Bronchial epithelial cell (primary cell): ENCODE measurements around the gene MYO1B. TPM values are rescaled to one million over a fixed set of nuclear protein-coding genes. Genes with fewer than 3 reads are reported as not detected.

ENCODE experiments used
- DNase-seq: peaks from one replicate; pipeline ENCODE4 v3.0.0-alpha.2; 2010; ENCODE audit warnings: low read depth
- FAIRE-seq: peaks from 2 replicates; lab custom pipeline; 2011; peaks lifted over from hg19 to GRCh38; lab: Jason Lieb, UNC
- H3K27me3 ChIP-seq: 2 replicates; pipeline ENCODE4 v1.5.1; 2011; ENCODE audit warnings: low read length; ENCODE audit not compliant: control insufficient read depth, insufficient read depth
- H3K36me3 ChIP-seq: 2 replicates; pipeline ENCODE4 v1.5.1; 2011; ENCODE audit warnings: low read length; ENCODE audit not compliant: control insufficient read depth, insufficient read depth
- H3K4me3 ChIP-seq: 2 replicates; pipeline ENCODE4 v1.5.1; 2011; ENCODE audit warnings: mild to moderate bottlenecking, low read depth, low read length, control low read depth
- total RNA-seq: library from RNA; depleted of rRNA; stranded (reverse); fragments of >200 nt; gene quantifications from 2 replicates; pipeline ENCODE4 v1.2.1, GENCODE V29; 2014
- TF ChIP-seq, protein P1 (sequence below): IDR thresholded peaks from 2 replicates; pipeline ENCODE4 v1.5.1; 2011; ENCODE audit warnings: mild to moderate bottlenecking, moderate library complexity, low read length, control low read depth, inconsistent platforms; ENCODE audit not compliant: insufficient read depth, severe bottlenecking

MYO1B gene
- total RNA-seq, 1 donor from 2014 or later = 247 TPM

DNA sequence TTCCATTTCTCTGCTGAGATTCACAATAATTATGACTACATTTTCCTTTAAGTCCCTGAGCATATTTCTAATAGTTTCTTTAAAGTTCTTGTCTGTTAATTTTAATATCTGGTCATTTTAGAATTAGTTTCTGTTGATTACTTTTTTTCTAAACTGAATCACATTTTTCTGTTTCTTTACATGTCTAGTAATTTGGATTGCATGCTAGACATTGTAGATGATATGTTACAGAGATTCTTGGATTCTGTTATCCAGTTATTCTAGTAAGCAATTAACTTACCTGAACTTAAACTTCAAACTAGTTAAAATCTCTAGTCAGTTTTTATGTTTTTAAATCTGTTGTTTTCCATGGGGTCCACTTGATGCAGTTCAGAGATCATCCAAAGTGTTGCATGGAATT lies 214.0 kb downstream of the MYO1B start:
- no peaks in the 10 kb centered on the region for H3K36me3 ChIP-seq
- TF ChIP-seq, protein P1, sequence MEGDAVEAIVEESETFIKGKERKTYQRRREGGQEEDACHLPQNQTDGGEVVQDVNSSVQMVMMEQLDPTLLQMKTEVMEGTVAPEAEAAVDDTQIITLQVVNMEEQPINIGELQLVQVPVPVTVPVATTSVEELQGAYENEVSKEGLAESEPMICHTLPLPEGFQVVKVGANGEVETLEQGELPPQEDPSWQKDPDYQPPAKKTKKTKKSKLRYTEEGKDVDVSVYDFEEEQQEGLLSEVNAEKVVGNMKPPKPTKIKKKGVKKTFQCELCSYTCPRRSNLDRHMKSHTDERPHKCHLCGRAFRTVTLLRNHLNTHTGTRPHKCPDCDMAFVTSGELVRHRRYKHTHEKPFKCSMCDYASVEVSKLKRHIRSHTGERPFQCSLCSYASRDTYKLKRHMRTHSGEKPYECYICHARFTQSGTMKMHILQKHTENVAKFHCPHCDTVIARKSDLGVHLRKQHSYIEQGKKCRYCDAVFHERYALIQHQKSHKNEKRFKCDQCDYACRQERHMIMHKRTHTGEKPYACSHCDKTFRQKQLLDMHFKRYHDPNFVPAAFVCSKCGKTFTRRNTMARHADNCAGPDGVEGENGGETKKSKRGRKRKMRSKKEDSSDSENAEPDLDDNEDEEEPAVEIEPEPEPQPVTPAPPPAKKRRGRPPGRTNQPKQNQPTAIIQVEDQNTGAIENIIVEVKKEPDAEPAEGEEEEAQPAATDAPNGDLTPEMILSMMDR = no peak

DNA sequence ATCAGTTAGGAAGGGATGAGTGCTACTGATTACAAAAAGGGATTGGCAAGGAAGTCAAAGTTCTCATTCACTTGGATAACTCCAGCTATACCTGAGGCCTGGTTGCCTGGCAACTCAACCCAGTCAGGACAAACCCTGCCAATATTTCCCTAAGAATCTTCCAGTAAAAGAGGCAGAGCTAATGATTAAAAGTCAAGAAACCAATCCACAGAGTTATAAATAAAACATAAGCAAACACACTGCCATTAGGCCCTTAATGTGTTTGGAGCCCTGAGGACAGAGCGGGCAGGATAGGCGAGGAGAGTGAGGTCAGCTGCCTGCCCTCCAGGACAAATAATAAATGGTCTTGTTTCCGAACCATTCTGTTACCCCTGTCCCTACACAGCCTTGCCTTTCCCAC lies 217.2 kb downstream of the MYO1B start:
- no peak overlapping the region for H3K4me3 ChIP-seq
- DNase-seq (no peak), FAIRE-seq (peak; percentile 64)
- H3K36me3 ChIP-seq = no peaks in the 10 kb centered on the region
- TF ChIP-seq, protein P1 = no peak
- H3K27me3 ChIP-seq = no peaks in the 10 kb centered on the region

More for the DNA sequence above, 214.0 kb downstream of the MYO1B start:
- FAIRE-seq (no peak), DNase-seq (no peak)
- Histone ChIP-seq H3K4me3 (no peak overlapping the region), H3K27me3 (no peaks in the 10 kb centered on the region)

DNA sequence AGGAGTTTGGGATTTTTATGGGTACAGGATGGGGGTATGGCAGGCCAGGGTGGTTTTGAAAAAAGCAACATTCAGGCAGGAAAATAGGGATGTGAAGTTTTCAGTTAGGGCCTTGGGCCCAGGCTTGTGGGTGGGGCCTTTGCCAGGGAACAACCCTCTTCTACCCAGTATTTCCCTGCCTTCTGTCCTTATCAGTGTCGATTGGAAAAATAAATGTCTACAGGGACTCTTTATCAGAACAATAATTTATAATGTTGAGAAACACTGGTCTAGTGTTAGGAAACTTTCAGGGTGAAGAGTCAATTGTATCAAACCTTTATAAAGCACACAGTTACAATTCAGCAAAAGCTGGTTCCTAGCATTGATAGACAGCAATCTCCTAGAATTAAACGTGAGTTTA lies 218.6 kb downstream of the MYO1B start:
- TF ChIP-seq, protein P1 = no peak
- Histone ChIP-seq H3K4me3 (no peak overlapping the region), H3K27me3 (no peaks in the 10 kb centered on the region), H3K36me3 (no peaks in the 10 kb centered on the region)
- DNase-seq = no peak
- no peak for FAIRE-seq

DNA sequence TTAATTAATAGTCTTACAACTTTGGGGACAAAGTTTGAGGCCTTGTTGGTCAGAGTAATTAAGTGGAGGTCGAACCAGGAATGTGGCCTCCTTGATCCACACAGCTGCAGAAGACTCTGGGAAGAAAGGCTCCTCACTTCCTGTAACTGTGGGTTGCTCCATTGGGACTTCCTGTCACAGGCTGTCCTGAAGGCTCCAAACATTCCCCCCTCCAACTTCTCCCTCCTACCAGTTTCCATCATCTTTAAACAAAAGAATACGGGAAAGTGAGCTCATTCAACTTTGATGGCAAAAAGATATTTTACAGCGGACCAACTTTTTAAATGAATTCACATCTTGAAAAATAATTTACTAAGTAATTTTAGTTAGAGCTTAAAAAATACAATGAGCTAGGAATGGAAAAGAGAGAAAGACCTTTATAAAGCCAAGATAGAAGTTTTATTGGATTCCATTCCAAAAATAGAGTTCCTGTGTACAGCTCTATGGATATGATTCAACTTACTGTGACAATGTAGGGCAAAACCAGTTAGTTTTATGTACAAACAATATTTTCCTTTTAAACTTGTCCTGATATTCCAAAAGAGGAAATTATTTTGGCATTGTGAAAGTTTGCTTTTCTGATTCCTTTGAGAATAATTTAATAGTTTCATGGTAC lies 220.7 kb downstream of the MYO1B start:
- no peaks in the 10 kb centered on the region for H3K27me3 ChIP-seq
- TF ChIP-seq, protein P1 = no peak
- FAIRE-seq (no peak), DNase-seq (no peak)
- H3K4me3 ChIP-seq = no peak overlapping the region
- H3K36me3 ChIP-seq = no peaks in the 10 kb centered on the region

DNA sequence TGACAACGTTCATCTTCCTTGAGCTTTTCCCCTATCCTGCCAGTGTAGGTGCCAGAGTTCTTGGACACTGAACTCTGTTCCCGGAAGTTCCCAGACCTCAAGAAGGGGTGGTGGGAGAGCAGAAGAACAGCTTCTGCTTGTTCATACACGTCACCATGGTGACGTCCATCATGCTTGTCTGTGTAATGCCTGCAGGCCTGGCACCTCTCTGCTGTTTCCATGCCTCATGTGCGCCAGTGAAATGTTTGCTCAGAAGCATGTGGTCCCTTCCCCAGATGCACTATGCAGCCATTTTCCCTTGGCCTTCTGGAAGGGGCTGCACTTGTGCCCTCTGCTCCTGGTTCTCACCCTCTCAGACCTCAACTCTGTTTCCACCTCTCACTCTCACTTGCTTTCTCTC lies 221.9 kb downstream of the MYO1B start:
- no peaks in the 10 kb centered on the region for H3K36me3 ChIP-seq
- no peak overlapping the region for H3K4me3 ChIP-seq
- H3K27me3 ChIP-seq = no peaks in the 10 kb centered on the region
- FAIRE-seq (no peak), DNase-seq (no peak)
- TF ChIP-seq, protein P1 = no peak

DNA sequence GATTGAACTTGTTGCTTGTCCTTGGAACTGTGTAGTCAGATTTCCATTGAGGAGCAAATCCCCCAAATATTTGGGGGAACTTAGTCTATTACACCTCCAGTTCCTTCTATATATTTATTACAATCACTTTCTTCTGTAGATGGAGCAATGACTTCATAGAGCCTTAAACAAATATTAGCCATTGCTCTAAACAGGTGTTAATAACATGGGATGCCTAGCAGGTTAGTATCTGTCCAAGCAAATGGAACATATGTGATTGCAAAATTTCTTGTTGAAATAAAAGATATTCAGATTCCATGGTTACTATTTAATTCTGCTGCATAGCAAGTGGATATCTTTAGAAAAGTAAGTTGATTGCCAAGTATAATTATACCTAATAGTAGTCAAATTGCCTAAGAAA lies 225.1 kb downstream of the MYO1B start:
- Histone ChIP-seq H3K4me3 (no peak overlapping the region), H3K36me3 (no peaks in the 10 kb centered on the region), H3K27me3 (no peaks in the 10 kb centered on the region)
- DNase-seq = no peak
- TF ChIP-seq, protein P1 = no peak
- no peak for FAIRE-seq
